ENCODE results near the gene TGM6.

DNA sequence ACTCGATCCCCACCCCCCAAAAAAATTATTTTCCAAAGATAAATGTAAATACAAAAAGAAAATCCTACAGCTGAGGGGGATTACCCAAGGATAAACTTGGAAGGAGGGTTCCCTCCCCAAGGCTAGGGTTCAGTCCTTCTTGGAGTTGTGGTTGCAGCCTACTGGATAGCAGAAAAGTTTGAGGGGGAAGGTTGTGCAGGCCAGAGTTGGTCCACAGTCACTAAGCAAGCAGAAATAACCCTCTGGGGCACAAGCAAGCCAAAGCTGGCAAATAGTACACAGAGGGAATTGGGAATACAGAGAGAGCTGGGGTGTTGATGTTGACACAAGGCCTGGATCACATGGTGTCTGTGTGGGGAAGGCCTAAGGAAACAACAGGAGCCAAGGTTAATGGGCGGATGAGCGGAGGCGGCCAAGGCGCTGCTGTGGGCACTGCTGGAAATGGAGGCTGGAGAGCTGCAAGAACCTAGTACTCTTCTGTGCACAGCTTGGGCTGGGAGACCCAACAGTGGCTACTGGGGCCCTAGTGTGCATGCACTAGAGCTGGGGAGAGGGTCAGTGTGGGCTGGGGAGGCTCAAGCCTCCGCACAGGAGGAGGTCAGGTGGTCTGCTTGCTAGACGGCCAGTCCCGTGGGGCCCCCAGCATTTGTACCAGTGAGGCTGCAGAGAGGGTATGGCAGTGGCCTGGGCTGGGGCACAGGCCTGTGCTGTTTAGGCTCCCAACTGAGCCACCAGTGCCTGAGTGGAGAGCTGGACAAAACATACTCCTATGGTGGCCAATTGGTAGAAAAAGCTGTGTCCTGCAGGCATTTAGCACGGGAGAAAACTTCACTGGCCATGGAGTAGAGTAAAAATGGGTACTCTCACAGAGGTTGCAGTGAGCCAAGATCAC, 95.4 kb downstream of the TGM6 start:
- TF ChIP-seq, protein P1, sequence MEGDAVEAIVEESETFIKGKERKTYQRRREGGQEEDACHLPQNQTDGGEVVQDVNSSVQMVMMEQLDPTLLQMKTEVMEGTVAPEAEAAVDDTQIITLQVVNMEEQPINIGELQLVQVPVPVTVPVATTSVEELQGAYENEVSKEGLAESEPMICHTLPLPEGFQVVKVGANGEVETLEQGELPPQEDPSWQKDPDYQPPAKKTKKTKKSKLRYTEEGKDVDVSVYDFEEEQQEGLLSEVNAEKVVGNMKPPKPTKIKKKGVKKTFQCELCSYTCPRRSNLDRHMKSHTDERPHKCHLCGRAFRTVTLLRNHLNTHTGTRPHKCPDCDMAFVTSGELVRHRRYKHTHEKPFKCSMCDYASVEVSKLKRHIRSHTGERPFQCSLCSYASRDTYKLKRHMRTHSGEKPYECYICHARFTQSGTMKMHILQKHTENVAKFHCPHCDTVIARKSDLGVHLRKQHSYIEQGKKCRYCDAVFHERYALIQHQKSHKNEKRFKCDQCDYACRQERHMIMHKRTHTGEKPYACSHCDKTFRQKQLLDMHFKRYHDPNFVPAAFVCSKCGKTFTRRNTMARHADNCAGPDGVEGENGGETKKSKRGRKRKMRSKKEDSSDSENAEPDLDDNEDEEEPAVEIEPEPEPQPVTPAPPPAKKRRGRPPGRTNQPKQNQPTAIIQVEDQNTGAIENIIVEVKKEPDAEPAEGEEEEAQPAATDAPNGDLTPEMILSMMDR (optimal IDR thresholded peaks at IDR 0.05 in 1 of 3, IDR thresholded peaks at IDR 0.05 in 1 of 3, conservative IDR thresholded peaks at IDR 0.05 in 1 of 3; ENCODE audit: extremely low read depth in 1 of 3, insufficient read depth in 2 of 3, low read length in 3 of 3), result no peak
- no peak for TF ChIP-seq EZH2 (IDR thresholded peaks at IDR 0.05; ENCODE audit: low read length)

All from keratinocyte (primary cell).